GM18520 (cell line): Measurements from ENCODE around the gene ZNF445.
"Not testable (repeated sequence)": the region's sequence is repeated elsewhere in the genome, so short reads cannot be mapped to it uniquely, and the experiment has no call there.

ENCODE experiments used
- ATAC-seq: cut with Tn5 transposase; IDR thresholded peaks from one replicate; pipeline ENCODE4 v1.9.1; 2021; ENCODE audit not compliant: unreplicated experiment

The ZNF445 gene

GRCh38 chr3:44402548-44402947 is 74.9 kb downstream of the ZNF445 start:
- ATAC-seq = no peak

GRCh38 chr3:44400771-44401170 is 76.7 kb downstream of the ZNF445 start:
- ATAC-seq = no peak

GRCh38 chr3:44398853-44399252 is 78.6 kb downstream of the ZNF445 start:
- no peak for ATAC-seq

GRCh38 chr3:44398271-44398670 is 79.2 kb downstream of the ZNF445 start:
- ATAC-seq = not testable (repeated sequence)

GRCh38 chr3:44396200-44397171 is 81.0 kb downstream of the ZNF445 start:
- ATAC-seq = no peak

- no peak for ATAC-seq
Observed at GRCh38 chr3:44395714-44396113, 81.8 kb downstream of the ZNF445 start.

GRCh38 chr3:44392489-44392888 is 85.0 kb downstream of the ZNF445 start:
- ATAC-seq = no peak

GRCh38 chr3:44387404-44387803 is 90.1 kb downstream of the ZNF445 start:
- no peak for ATAC-seq
